EL (cell line): Measurements from ENCODE around the gene MUC4.
A peak's percentile ranks its signal among the peaks of the same experiment; 100 is the strongest.
"Not testable (repeated sequence)": the region's sequence is repeated elsewhere in the genome, so short reads cannot be mapped to it uniquely, and the experiment has no call there.

Experiments used
- DNase-seq: peaks from one replicate; pipeline ENCODE4 v3.0.0-alpha.2; 2016

MUC4 gene

DNA sequence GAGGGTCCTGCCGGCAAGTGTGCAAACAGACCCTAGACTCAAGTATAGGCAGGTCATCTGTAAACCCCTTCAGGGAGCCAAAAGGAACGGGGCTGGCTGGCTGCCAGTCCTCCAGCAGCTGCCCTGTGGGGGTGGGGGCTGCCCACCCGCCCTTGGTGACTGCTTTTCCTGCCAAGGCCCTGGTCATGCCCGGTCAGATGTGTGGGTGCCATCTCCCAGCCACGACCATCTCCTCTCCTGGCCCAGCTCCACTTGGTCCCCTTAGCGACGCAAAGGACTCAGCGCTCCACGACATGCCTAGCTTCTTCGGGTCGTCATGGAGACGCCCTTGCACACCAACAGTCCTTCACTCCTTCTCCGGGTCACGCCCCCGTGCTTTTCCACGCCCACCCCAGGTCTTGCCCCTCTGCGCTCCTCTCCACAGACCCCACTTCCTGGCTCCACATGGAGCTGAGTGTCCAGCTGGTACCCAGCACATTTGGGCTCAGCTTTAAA, 2.4 kb downstream of the MUC4 start:
- DNase-seq = no peak

DNA sequence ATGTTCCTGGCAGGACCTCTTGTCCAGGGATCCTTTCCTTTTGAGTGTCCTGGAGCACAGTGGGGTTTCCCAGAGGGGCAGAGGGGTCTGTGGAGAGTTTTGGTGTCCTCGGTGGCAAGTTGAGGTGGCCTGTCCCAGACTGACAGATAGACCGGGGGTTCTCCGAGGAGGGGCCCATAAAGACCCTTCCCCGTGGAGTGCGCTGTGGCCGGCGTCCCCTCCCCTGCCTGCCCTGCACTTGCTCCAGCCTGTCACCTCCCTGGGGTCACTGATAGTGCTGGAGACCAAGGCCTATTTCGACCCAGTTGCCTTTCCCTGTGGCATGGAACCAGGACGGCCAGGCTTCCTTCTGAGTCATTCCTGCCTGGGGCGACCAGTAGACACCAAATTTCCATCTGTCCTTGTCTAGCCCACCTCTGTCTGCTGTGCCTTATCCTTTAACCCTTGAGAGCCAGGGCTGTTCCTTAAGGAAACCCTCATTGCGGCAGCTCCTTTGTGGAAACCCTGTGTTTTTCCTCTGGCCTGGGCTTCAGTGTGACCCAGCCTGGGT, 2.9 kb downstream of the MUC4 start:
- peak; percentile 37 for DNase-seq

DNA sequence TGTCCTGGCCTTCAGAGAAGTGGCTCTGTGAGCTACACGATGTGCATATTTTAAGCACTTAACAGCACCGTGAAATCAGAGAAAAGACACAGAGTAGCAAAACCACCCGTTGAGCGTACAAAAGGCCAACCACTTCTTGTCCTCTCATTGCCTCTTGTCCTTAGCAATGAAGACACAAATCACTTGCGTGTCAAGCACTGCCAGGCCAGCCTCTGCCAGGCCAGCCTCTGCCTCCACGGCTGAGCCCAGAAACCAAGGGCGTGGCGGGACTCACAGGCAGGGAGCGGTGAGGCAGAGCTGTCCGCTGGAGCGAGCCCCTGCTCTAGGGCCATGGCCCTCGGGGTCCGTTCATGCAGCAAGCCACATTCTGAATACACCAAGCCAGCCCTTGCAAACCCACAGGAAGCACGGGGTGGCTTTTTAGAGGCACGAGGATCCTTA, 4.0 kb downstream of the MUC4 start:
- no peak for DNase-seq

DNA sequence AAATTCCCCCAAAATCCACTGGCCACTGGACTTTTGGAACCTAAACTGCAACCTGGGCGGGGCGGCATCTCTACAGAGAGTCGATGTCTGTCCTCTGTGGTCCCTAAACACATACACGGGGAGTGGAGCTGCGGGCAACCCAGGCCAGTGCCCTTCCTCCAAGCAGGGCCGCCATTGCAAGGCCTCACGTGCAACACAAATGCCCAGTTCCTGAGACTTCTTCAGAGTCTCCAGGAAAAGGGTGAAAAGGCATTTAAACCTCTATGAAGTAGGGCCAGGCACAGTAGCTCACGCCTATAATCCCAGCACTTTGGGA, 4.9 kb downstream of the MUC4 start:
- no peak for DNase-seq

DNA sequence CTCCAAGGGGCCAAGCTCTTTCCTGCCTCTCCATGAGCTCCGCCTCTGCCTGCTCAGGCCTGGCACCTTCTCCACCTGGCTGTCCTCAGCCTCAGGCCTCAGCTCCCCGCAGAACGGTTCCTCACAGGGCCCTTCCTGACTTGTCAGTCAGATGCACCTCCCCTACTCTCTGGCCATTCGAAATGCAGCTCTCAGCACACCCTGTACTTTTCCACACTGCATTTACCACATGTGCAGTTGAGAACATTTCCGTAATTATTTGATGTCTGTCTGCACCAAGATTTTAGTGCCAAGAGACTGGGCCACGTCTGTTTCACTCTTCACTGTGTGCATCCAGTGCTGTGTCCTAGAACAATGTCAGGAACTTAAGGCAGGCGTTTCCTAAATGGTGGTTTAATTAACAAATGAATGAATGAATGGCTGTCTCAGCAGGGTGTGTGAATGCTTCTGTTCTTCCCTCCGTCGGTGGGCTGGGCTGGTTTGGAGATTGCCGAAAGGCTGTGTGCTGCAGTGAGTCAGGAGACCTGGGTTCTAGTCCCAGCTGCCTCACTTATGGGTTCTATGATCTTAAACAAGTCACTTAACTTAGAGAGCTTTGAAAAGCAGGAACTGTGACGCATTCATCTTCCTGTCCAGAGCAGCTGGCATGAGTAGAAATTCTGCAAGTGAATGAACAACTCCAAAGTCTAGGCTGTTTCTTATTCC, 5.4 kb downstream of the MUC4 start:
- DNase-seq = no peak

DNA sequence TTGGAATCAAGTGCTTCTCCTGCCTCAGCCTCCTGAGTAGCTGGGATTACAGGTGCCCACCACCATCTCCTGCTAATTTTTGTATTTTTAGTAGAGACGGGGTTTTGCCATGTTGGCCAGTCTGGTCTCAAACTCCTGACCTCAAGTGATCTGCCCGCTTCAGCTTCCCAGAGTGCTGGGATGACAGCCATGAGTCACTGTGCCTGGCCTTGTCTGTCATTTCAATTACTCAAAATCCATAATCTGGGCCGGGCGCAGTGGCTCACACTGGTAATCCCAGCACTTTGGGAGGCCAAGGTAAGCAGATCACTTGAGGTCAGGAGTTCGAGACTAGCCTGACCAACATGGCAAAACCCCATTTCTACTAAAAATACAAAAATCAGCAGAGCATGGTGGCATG, 6.1 kb downstream of the MUC4 start:
- not testable (repeated sequence) for DNase-seq

DNA sequence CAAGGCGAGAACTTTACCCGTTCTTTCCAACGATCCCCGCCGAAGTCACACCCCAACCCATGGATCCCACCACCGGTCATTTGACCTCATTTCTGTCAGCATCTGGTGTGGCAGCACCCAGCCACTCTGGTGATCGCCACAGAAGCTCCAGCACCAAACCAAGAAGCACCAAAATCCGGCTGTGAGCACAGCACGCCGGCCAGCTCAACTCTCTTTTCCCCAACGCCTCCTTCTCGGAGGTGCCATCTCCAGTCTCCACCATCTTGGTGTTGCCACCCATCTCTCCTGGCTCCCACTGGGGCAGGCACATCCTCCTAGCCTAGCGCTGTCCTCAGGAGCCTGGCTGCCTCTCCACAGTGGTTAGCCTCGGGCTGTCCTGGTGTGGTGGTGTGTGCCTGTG, 6.5 kb downstream of the MUC4 start:
- DNase-seq = no peak

DNA sequence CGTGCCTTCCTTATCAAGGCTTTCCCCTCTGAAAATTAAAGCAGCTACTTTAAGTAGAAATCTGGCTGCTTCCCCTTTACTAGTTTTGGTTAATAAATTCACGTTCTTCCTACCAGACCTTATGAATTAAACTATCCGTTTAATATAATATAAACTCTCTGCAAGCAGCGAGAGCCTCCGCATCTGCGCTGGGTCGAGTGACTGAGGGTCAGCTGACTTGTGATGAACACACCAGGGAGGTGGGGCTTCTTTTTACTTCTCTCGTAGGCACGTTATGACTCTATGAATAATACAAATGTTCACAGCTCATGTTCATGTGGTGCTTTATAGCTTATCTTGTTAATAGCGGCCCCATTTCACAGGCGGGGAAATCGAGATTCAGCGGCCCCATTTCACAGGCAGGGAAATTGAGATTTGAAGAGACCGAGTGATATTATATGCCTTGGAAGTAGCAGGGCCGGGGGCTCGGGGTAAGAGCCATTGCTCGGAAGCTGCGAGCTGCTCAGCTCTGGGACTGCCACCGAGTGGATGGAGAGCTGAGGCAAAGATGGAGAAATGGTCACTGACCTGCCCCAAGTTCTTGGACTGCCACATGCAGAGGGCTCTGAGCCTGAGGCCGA, 8.3 kb downstream of the MUC4 start:
- DNase-seq = no peak

DNA sequence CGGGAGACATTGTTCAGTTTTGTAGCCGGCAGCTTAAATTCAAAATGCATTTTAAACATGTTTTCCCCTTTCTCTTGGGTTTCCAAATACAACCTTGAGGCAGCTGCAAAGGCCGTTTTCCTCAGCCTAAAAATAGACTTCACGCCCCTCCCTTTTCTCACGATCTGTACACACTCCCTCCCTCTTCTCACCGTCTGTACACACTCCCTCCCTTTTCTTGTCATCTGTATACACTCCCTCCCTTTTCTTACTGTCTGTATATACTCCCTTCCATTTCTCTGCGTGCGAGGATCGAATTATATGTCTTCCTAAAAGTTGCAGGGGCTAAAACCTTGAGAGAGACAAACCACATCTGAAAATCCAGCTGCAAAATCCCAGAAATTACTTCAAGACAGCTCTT, 8.9 kb downstream of the MUC4 start:
- no peak for DNase-seq

DNA sequence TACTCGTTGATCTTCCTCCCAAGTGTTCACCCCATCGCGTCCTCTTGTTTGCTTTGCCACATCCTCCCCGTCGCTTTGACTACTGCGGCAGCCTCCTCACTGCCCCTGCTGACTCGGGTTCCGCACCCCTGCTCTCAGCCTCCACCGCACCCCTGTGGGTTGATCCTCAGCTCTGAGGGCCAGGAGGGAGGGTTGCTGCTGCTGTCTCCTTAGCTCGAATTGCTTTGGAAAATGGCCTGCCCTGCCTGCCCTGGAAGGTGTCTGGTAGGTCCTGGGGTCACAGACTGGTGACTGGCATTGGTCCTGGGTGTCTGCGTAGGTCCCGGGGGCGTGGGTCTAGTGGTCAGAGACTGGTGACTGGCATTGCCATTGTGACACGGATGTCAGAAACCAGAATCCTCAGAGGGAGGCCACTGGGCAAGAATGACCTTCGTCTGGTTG, 9.4 kb downstream of the MUC4 start:
- no peak for DNase-seq

DNA sequence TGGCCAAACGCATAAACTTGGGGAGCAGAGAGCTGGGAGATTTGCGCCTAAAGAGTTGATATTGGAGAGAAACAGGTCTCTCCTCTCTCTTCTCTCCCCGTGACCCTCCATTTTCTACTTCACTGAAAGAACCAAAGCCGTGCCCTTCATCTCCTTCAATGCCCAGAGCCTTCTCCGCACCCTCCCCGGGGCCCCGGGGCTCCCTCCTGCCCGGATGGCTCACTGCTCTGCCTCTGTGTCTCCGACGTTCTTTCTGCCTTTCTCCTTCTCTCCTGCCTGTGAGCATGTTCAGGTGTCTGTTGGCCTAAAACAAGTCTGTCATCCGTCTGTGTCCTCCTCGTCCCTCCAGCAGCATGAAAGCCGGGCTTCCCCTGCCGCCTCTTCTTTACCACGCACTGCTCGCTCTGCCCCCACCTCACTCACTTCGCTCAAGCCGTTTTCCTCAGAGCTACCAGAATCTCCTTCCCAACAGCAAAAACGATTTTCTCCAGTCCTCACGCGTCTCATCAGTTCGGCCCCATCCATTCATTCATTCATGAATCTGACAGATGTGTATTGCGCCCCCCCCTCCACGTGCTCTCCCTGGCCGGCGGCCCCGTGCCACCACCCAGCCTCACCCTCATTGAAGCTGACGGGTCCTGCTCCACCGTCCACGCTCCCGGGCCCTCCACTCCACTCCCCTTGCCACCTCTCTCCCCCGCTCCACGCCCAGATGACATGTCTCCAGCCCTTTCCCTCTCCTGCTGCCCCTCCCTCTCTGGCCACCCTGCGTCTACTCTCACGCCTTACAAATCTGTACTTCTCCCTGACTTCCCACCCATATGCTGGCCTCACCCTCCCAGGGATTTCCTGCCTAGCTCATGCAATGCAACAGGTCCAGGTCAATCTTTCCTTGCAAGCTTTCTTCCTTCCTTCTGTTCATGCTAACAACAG, 10.2 kb downstream of the MUC4 start:
- DNase-seq = no peak

DNA sequence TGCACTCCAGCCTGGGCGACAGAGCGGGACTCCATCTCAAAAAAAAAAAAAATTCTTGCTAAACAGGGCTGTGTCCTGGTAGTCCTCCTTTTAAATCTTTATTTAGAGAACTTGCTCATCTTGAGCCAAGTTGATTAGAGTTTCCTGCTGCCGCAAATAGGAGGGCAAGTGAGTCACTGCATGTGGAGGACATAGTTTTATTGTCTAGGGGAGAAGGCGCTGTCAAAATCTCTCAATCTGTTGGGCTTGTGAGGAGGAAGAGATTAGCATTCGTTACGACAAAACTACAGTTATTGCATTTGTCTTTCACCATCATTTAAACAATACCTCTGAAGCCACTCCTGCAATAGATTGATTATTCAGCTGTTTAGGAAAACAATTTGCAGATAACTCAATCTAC, 11.5 kb downstream of the MUC4 start:
- DNase-seq = no peak

DNA sequence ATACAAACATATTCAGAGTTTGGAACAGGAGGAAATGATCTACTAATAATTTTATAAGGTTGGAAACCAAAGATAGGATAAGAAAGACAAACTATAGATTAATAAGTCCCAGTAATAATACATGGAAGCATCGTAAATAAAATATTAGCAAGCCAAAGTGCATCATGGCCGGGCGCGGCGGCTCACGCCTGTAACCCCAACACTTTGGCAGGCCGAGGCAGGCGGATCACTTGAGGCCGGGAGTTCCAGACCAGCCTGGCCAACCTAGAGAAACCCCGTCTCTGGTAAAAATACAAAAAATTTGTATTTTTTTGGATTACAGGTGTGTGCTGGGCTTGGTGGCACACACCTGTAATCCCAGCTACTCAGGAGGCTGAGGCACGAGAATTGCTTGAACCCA, 14.9 kb downstream of the MUC4 start:
- DNase-seq = no peak

DNA sequence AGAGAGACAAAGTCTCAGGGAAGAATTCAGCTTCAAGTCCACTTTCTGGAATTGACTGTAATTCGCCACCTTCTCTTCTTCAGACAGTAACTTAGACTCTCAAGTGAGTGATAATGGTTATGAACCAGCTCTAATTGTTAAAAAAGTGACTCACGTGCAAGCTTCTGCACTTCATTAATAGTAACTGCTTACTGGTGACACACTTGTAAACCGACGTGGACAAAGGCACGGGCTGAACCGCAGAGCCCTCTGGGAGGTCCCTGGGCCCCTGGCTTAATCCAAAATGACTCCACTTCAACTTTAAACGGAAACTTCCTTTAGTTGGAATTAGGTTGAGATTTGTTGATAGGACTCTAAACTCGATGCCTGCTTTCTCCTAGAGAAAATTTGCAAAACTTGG, 17.0 kb downstream of the MUC4 start:
- no peak for DNase-seq

DNA sequence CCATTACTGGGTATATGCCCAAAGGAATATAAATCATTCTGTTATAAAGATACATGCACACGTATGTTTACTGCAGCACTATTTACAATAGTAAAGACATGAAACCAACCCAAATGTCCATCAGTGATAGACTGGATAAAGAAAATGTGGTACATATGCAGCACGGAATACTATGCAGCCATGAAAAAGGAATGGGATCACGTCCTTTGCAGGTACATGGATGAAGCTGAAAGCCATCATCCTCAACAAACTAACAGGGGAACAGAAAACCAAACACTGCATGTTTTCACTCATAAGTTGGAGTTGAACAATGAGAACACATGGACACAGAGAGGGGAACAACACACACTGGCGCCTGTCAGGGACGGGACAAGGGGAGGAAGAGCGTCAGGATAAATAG, 19.1 kb downstream of the MUC4 start:
- DNase-seq = not testable (repeated sequence)

DNA sequence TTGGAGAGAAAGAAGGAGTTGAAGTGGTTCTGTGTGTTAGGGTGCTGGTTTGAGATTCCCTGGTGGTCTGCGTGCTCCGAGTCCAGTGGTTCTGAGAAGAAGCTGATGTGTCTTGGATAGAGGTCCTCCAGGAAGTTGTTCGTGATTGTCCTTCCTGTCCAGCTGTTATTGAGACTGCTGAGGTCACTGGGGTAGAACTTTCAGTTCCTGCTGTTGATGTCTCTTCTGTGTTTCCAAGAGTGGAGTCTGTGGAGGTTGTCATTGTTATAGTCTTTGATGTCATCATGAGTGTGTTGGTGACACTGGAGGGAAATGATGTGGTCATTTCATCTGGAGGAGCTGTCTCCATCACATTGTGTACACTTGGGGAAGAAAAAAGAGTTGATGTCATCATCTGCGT, 20.8 kb downstream of the MUC4 start:
- DNase-seq = no peak

DNA sequence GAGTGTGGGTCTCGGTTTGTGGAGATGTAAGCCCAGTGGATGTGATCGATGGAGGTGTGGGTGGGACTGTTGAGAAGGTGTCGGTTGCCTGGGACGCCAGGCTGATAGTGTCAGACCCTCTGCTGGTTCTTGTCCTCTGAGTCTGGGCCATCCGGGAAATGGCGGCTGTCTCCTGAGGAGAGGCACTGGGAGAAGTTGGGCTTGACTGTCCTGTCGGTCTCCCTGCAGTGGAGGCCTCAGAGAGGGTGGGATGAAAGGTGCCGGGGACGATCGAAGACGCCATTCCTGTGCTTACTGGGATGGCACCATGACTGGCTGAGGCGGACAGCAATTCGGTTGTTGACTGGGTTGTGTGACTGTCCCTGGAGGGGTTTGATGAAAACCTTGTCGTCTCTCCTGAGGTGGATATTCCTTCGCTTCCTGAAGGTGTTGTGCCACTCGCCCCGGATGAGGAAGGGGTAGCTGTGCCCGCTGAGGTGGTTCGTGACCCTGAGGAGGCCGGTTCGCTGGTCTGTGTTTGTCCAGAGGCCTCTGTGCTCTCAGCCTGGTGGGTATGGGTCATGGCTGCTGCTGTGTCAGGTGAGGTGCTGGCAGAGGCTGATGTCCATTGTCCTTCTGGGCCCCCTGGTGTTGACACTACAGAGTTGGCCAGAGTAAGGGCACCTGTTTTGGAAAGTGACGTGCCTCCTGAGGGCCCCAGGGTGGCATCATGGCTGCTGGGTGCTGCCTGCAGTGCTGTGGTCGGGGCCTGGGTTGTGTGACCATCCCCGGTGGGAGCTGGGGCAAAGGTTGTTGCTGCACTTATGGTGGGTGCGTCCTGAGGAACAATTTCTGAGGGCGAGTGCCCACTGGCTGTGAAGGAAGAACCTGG, 22.8 kb downstream of the MUC4 start:
- no peak for DNase-seq

DNA sequence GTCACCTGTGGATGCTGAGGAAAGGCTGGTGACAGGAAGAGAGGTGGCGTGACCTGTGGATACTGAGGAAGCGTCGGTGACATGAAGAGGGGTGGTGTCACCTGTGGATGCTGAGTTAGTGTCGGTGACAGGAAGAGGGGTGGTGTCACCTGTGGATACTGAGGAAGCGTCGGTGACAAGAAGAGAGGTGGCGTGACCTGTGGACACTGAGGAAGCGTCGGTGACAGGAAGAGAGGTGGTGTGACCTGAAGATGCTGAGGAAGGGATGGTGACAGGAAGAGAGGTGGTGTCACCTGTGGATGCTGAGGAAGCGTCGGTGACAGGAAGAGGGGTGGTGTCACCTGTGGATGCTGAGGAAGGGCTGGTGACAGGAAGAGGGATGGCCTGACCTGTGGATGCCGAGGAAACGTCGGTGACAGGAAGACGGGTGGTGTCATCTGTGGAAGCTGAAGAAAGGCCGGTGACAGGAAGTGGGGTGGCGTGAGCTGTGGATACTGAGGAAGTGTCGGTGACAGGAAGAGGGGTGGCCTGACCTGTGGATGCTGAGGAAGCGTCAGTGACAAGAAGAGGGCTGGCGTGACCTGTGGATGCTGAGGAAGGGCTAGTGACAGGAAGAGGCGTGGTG, 25.8 kb downstream of the MUC4 start:
- not testable (repeated sequence) for DNase-seq

DNA sequence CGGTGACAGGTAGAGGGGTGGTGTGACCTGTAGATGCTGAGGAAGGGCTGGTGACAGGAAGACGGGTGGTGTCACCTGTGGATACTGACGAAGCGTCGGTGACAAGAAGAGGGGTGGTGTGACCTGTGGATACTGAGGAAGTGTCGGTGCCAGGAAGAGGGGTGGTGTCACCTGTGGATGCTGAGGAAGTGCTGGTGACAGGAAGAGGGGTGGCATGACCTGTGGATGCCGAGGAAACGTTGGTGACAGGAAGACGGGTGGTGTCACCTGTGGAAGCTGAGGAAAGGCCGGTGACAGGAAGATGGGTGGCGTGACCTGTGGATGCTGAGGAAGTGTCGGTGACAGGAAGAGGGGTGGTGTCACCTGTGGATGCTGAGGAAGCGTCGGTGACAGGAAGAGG, 27.7 kb downstream of the MUC4 start:
- DNase-seq = not testable (repeated sequence)

DNA sequence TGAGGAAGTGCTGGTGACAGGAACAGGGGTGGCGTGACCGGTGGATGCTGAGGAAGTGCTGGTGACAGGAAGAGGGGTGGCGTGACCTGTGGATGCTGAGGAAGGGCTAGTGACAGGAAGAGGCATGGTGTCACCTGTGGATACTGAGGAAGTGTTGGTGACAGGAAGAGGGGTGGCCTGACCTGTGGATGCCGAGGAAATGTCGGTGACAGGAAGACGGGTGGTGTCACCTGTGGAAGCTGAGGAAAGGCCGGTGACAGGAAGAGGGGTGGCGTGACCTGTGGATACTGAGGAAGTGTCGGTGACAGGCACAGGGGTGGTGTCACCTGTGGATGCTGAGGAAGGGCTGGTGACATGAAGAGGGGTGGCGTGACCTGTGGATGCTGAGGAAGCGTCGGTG, 30.5 kb downstream of the MUC4 start:
- not testable (repeated sequence) for DNase-seq

DNA sequence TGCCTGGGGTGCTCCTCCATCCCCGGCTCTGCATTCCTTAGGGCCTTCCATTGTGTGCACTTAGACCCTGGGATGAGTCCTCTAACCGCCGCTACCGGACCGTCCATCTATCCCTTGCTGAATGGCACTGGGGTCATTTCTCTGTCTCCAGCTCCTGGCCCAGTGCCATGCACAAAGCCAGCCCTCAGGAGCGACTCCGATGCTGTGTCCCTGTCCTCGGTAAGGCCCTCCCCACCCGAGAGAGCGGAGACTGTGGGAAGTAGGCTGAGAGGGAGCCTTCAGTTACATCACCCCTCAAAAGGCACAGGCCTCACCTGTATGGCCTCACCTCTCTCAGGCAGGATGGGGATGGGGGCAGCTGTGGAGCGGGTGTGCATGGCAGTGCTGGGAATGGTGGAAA, 33.8 kb downstream of the MUC4 start:
- no peak for DNase-seq

DNA sequence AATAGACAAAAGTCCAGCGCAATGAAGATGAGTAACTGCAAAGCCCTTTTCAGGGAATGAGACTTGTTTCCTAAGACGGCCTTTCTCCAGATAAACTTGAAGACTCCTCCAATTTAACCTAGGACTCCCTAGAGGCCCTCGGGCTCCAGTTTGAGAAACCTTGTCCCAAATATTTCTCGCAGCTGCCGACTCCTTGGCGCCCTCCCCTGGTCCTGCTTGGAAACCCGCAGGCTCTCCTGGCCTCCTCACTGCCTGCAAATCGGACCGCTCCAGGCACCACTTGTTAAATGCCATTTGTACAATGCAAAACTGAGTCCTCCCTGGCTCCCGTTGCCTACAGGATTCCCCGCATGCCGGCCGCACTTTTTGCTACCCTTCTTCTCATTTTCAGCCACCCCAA, 36.8 kb downstream of the MUC4 start:
- peak; percentile 25 for DNase-seq
